Measurements from ENCODE around the gene FCRLB. TPM values are rescaled to one million over a fixed set of nuclear protein-coding genes. Genes with fewer than 3 reads are reported as not detected.

FCRLB gene
- total and polyA plus RNA-seq, 2 donors (not counting 3 experiments of a cell fraction or from before 2014, with no cell fraction given): 0.62 TPM

DNA sequence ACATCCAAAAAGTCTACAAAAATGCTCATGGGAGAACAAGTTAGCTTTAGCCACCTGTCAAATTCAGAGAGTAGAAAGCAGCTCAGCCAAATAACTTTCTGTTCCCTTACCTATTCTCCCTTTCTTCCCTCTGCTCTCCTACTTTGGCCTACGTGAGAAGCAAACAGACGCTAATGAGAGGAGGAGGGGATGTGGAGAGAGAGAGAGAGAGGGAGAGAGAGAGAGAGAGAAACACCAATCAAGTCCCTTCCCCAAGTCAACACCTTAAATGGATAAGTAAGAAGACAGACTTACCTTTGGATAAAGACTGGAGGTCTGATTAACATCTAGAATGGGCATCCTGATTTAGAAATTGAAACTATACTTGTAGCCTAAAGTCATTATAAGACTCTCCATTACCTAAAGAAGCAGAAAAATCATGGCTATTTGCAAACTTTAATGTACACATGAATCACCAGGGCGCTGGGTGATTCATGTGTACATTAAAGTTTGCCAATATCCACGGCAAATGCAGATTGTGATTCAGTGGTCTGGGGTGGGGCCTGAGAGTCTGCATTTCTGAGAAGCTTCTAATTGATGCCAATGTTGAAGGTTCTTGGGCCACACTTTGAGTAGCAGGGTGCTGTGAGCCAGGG lies 15.1 kb downstream of the FCRLB start:
- Histone ChIP-seq H3K4me3 (replicated peaks in 1 of 3; ENCODE audit: insufficient read depth in 1 of 3, low read depth in 1 of 3, low read length in 3 of 3) (no peak overlapping the region), H3K9ac (replicated peaks; ENCODE audit: extremely low read depth, insufficient read depth, low read length) (no peak overlapping the region), H3K27ac (ENCODE audit: insufficient read depth, low read depth, low read length) (no peak overlapping the region), H3K36me3 (ENCODE audit: control insufficient read depth in 2 of 2, extremely low read depth in 1 of 2, insufficient read depth in 2 of 2, low read length in 2 of 2) (no peaks in the 10 kb centered on the region), H3K79me2 (ENCODE audit: control insufficient read depth, insufficient read depth, low read length) (no peaks in the 10 kb centered on the region), H4K20me1 (replicated peaks; ENCODE audit: control insufficient read depth, extremely low read depth, insufficient read depth, low read length) (no peaks in the 10 kb centered on the region), H3K9me3 (replicated peaks; ENCODE audit: control insufficient read depth, insufficient read depth, low read length) (no peaks in the 10 kb centered on the region), H3K9me1 (replicated peaks; ENCODE audit: control insufficient read depth, extremely low read depth, insufficient read depth, low read length) (no peaks in the 10 kb centered on the region), H3K4me1 (ENCODE audit: control insufficient read depth, extremely low read depth, insufficient read depth, low read length) (peaks cover 14% of the 10 kb centered on the region), H2AFZ (ENCODE audit: low read depth, low read length) (peak overlapping the region; percentile 12), H3K27me3 (ENCODE audit: control insufficient read depth in 2 of 2, insufficient read depth in 2 of 2, low read length in 2 of 2) (no peaks in the 10 kb centered on the region), H3K4me2 (ENCODE audit: insufficient read depth, low read length) (no peak overlapping the region)
- FAIRE-seq: no peak
- intact Hi-C loops (cut with micrococcal nuclease): no loop called here
- dilution Hi-C loops (cut with MboI; ENCODE audit: extremely low pct_ligation_motif_present, low sequenced_read_pairs): no loop called here
- TF ChIP-seq POLR2AphosphoS5 (IDR thresholded peaks at IDR 0.05; ENCODE audit: insufficient read depth, low read depth, low read length) (no peak), GATA2 (IDR thresholded peaks at IDR 0.05; ENCODE audit: insufficient read depth, insufficient read length, low read depth, low read length) (no peak), FOS (IDR thresholded peaks at IDR 0.05; ENCODE audit: borderline replicate concordance, insufficient read depth, low read length) (no peak), CTCF (IDR thresholded peaks at IDR 0.05; ENCODE audit: extremely low read depth in 1 of 2, insufficient read depth in 1 of 2, low read depth in 1 of 2, low read length in 2 of 2) (no peak), MYC (IDR thresholded peaks at IDR 0.05; ENCODE audit: low read depth, low read length) (no peak), POLR2A (IDR thresholded peaks at IDR 0.05; ENCODE audit: low read depth, low read length) (no peak), JUN (IDR thresholded peaks at IDR 0.05; ENCODE audit: borderline replicate concordance, insufficient read depth, insufficient read length, low read depth) (no peak), EZH2 (IDR thresholded peaks at IDR 0.05; ENCODE audit: borderline replicate concordance, low read depth, low read length, severe bottlenecking) (no peak)
- TF ChIP-seq, protein P1, sequence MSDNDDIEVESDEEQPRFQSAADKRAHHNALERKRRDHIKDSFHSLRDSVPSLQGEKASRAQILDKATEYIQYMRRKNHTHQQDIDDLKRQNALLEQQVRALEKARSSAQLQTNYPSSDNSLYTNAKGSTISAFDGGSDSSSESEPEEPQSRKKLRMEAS (IDR thresholded peaks at IDR 0.05; ENCODE audit: insufficient read depth, insufficient read length): no peak
- ChIA-PET CTCF (interaction anchor here (0.9 to 7.5 kb wide), 5 partner anchors 10 to 252 kb away, joined by 3 to 102 read pairs (median 32); no protein-coding TSS in a partner anchor), POLR2A (no interaction called here)
- DNase-seq (ENCODE audit: low read depth, low spot score): no peak
- no TSS peak for BruUV-seq (replicated peaks)

Measured in endothelial cell of umbilical vein (primary cell).